ENCODE measurements around the gene TTC16.

TTC16 gene

DNA sequence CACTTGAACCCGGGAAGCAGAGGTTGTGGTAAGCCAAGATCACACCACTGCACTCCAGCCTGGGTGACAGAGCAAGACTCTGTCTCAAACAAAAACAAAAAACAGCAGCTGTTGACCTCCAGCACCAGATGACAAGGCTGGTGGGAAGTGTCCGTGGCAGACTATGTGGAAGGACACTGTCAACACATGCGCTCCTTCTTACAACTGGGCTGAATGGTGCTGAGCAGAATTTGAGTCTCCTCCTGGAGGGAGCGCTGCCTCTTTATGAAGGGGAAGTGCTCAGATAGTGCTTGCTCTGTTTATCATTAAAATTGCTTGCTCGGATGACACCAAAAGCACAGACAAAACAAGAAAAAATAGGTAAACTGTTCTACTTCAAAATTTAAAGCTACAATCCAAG is 18.3 kb upstream of the TTC16 start:
- DNase-seq (ENCODE audit: low read depth, low spot score), result no peak

DNA sequence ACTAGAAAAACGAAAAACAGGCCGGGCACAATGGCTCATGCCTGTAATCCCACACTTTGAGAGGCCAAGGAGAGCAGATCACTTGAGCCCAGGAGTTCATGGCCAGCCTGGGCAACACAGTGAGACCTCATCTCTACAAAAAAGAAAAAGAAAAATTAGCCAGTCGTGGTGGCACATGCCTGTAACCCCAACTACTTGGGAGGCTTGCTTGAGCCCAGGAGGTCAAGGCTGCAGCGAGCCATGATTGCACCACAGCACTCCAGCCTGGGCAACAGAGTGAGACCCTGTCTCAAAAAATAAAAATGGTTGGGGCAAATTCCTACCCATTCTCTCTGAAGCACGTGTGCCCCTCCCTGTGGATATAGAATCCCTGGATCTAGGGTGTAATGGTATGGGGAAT is 17.5 kb upstream of the TTC16 start:
- no peak for DNase-seq (ENCODE audit: low read depth, low spot score)

DNA sequence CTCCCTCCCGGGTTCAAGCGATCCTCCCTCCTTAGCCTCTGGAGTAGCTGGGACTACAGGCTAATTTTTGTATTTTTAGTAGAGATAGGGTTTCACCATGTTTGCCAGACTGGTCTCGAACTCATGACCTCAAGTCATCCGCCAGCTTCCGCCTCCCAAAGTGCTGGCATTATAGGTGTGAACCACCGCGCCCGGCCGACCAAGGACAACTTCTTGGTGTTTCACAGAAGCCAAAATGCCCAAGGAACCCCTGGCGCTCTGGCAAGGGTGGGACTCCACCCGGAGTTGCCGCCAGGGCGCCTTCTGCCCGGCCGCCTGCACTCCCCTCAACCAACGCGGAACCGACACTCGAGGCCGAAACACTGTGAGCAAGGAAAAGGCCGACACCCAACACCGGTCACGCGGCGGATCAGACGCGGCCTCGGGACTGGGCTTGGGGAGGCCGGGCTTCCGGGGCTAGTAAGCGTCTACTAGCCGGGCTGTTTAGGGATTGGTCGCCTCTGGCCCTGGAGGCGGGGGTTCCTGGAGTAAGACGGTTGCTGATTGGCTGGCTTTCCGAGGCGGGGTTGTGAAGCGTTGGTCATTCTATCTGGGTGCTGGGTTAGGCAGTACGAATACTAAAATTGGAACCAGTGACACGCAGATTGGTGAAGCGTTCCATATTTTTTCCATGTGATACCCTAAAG is 16.8 kb upstream of the TTC16 start:
- DNase-seq (ENCODE audit: low read depth, low spot score), result peak; percentile 97

DNA sequence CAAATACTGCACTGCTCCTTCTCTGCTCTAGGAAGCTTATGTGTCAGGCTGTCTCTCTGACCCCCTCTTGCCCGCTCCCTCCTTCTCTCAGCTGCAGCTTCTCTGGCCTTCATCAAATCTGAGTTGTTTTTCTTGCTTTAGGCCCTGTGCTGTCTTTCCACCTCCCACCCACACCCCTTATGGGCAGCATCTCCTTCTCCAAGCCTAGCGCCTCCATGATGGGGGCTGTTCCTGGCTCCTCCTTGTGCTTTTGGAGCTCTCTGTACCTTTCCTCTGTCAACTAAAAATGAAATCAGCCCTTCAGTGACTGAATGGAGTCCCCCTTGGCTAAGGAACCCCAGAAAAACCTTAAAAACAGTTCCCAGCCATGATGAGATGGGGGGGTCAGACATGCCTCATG is 15.7 kb upstream of the TTC16 start:
- no peak for DNase-seq (ENCODE audit: low read depth, low spot score)

DNA sequence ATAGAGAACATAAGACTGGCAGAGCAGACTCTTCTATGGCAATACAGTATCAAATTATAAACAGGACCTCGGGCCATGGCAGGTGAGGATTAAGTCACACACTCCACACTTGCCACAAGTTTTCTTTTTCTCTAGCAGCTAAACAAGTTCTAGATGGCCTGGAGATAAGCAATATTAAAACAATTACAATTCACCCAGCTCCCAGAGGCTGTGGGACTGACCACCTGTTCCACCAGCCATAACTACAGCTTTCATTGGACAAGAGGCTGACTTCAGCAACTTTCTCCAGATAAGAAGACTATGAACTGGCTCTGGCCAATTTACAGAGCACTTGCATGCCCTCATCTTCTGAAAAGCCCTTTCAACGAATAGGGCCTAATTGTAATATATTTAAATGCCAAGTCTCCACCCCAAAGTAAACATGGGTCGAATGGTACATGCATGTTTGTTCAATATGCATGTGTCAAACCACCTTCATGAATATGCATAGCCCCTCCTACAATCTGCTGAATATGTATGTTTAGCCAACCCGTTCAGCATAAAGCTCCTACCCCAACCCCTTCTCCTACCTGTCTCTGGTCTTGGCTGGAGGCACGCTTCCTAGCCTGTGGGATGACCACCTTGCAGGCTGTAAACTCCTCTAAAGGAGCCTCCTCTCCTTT is 15.2 kb upstream of the TTC16 start:
- no peak for DNase-seq (ENCODE audit: low read depth, low spot score)

DNA sequence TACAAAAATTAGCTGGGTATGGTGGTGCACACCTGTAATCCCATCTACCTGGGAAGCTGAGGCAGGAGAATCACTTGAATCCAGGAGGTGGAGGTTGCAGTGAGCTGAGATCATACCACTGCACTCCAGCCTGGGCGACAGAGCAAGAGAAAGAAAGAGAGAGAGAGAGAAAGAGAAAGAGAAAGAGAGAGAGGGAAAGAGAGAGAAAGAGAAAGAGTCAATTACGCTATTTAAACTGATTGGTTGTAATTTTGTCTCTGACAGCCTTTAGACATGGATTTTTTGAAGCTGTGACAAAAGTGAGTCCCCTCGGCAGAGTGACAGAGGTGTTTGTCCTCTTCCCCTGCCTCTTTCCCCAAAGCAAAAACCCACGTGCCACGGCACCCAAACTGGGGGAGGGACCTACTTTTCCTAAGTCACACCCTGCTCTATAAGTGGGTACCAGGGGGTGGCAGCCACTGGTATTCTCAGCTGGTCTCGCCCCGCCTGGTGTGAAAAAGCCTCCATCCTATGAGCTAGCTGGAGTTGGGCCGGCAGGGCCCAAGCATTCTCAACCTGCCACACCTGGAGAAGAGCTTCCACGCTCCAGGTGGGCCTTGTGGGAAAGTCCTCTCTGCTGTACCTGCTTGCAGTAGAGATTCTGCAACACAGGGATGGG is 12.5 kb upstream of the TTC16 start:
- no peak for DNase-seq (ENCODE audit: low read depth, low spot score)

DNA sequence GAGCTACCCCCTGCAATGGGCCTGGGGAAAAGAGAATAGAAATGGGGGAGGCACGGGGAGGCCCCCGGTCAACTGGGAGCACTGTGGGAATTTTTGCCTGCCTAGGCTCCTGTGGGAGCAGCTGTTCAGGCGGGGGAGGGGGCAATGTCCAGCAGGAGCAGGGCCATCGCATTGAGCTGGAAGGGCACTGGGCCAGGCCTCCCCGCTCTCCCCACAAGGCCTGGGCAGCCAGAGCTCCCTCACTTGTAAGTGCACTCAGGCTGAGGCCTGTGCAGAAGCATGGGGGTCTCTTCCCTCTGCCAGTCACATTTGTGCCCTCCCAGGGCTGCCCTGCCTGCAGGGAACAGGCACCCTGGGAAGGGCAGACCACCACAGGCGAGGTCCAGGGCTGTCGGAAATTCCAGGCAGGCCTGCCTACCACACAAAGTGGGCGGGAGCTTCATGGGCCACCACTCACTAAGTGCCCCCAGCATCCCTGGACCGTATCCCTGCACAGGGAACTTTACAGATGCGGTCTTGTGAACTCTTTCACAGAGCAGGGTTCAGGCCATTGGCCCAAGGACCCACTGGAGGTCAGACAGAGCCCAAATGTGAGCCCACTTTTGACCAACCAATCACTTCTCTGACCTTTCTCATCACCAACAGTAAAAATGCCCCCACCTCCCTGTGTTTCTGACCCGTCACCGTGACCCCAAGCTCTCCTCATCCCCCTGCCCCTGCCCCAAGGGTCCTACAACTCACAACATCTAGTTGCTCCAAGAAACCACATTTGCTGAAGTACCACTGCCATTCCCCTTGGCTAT is 10.1 kb upstream of the TTC16 start:
- no peak for DNase-seq (ENCODE audit: low read depth, low spot score)

DNA sequence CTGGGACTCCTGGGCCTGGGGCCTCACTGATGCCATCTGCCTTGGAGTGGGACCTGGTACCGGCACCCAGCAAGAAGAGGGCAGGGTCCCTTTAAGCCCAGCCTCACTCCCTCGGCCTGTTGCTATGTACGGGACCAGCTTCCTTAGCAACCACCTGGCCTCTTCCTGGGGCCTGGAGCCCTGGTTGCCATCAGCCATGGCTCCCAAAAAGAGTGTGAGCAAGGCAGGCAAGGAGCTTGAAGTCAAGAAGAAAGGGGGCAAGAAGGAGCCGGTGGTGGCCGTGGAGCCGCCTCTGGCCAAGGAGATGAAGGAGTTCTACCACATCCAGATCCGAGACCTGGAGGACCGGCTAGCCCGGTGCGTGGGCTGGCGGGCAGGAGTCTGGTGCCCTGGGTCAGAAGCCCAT is 9.0 kb upstream of the TTC16 start, which contains the start of gene CFAP157:
Gene CFAP157, plus strand, starts transcription at position 153 of the 406 bp plus-strand sequence. Its CDS starts 44 bp downstream, at position 197.
- DNase-seq (ENCODE audit: low read depth, low spot score), result no peak

DNA sequence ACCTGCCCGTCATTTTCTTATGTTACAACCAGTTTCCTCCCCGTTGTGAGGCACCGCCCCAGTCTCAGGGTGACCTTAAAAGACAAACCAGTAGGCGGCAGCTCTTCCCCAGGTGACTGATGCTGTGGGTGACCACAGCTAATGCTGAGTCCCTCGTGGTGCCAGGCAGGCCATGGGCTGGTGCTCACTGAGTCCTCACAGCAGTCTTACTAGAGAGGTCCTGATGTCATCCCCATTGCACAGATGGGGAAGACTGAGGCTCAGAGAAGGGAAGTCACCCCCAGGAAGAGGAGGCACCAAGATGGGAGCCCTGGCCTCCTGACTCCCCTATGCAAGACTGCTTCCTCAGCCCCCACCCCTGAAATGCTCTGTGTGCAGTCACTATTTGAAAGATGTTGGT is 8.1 kb upstream of the TTC16 start:
- no peak for DNase-seq (ENCODE audit: low read depth, low spot score)

DNA sequence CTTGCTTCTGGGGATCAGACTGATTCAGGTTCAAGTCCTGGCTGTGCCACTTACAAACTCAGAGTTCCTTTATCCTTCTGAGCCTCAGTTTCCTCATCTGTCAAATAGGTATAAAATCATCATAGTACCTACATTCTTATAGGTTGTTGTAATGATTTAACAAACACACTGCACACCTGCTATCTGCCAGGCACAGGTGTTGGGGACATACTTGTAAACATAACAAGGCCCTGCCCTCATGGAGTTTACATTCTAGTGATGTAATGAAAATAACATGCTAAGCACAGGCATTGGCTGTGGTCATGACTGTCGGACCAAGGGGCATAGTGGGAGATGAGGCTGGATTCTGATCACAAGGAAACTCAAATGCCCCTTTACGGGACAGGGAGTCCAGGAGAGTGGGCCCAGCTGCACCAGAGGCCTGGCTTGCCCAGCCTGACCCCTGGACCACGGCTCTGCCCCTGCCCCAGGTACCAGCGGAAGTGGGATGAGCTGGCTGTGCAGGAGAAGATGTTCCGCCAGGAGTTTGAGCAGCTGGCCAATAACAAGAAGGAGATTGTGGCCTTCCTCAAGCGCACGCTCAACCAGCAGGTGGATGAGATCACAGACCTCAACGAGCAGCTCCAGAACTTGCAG is 6.8 kb upstream of the TTC16 start:
- DNase-seq (ENCODE audit: low read depth, low spot score), result no peak

DNA sequence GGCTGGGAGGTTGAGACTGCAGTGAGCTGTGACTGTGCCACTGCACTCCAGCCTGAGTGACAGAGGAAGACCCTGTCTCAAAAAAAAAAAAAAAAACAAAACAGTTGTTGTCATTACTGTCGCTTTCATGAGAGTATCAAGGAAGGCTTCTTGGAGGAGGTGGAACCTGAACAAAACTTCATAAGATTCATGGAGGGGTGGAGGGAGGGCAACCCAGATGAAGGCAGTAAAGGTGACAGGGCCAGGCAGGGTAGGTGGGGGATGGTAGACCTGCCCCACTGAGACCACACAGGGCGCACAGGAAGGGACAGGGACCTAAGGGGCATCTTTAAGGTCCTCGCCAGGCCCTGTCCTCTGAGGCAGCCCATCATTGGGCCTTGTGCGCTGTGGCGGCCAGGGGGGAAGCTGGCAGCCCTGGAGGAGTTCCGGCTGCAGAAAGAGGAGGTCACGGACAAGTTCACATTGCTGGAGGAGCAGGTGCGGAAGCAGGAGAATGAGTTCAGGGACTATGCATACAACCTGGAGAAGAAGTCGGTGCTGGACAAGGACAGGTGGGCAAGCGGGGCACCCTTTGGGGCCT is 5.6 kb upstream of the TTC16 start:
- no peak for DNase-seq (ENCODE audit: low read depth, low spot score)

DNA sequence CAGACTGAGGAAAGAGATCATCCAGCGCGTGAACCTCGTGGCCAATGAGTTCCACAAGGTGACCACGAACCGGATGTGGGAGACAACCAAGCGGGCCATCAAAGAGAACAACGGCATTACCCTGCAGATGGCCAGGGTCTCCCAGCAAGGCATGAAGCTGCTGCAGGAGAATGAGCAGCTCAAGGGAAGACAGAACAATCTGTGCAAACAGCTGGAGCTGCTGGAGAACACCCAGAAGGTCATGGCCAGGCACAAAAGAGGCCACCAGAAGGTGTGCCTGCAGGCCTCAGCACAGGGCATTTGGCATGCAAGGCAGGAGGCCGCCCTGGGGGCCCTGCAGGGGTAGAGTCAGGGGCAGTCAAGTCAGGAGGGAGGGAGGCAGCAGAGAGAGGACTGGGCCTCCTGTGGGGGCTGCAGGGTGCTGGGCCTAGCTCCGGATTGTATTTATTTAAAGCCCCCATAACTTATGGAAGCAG is 4.6 kb upstream of the TTC16 start:
- no peak for DNase-seq (ENCODE audit: low read depth, low spot score)

DNA sequence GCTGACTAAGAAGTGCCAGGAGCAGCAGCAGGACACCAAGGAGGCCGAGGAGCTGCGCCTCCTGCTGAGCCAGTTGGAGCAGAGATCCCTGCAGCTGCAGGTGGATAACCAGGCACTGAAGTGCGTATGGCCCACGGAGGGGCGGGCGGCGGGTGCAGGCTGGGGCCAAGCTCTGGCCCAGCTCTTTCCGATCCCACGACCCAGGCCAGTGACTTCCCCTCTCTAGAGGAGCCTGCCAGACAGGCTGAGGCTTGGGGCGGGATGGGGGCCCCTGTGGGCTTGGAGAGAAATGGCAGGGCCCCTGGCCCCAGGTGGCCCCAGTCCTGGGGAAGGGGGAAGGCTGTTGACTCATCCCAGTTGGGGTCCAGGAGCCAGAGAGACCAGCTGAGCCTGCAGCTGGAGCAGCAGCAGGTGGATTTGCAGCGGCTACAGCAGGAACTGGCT is 4.0 kb upstream of the TTC16 start:
- no peak for DNase-seq (ENCODE audit: low read depth, low spot score)

DNA sequence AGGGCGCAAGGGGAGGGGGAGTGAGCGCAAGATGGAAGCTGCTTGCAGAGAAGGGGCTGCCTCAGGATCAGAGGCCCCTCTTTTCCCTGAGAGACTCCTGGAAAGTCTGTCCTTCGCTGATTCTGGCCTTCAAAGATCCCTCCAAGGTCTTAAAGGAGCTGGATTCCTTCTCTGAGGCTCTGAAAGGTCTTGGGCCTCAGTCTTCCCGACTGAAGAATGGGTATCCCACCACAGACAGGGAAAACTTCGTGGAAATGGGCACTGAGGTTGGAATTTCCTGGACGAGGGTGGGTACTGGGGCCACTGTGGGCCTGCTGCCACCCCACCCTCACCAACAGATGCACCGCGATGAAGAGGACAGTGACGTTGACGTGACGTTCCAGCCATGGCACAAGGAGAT is 3.5 kb upstream of the TTC16 start:
- DNase-seq (ENCODE audit: low read depth, low spot score), result no peak

DNA sequence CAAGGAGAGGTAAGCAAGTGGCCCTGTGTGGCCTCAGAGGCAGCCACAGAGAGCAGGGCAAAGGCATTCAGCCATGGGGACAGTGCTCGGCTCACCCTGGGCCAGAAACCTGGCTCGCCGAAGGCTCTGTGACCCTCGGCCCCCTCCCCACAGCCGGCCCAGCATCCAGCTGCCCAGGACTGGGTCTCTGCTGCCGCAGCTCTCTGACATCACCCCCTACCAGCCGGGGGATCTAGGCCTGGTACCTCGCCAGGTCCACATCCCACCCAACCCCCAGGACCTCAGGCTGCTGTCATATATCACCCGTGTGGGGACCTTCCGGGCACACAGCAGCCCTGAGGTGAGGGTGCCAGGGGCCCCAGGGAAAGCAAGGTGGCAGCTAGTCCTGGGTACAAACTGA is 3.0 kb upstream of the TTC16 start:
- no peak for DNase-seq (ENCODE audit: low read depth, low spot score)

DNA sequence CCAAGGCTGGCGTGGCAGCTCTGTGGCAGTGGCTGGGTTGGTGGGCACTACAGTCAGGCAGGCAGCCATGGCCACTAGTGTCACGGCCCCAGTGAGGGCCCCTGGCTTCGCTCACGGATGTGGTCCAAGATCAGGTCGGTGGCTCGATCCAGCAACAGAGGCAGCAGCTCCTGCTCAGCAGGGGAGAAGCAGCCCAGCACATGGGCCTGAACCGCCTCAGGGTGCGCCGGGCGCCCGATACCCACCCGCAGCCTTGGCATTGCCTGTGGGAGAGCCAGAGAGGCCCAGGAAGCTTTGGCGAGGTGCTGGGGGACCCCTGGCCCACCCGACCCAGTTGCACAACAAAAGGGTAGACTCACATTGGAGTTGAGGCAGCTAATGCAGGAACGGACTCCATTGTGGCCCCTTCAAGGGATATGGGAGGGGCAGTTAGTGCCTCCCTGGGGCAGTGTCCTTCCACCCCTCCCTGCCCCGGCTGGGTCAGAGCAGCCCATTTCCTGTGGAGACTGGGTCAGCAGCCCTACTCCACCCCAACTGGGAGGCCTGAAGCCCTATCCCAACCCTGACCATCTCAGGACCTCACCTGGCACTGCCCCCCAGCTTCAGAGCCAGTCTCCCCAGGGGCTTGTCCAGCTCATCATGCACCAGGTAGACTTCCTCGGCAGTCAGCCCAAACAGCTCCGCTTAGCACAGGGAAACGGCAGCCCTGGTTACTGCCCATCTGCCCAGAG is 1.7 kb upstream of the TTC16 start:
- DNase-seq (ENCODE audit: low read depth, low spot score), result no peak

DNA sequence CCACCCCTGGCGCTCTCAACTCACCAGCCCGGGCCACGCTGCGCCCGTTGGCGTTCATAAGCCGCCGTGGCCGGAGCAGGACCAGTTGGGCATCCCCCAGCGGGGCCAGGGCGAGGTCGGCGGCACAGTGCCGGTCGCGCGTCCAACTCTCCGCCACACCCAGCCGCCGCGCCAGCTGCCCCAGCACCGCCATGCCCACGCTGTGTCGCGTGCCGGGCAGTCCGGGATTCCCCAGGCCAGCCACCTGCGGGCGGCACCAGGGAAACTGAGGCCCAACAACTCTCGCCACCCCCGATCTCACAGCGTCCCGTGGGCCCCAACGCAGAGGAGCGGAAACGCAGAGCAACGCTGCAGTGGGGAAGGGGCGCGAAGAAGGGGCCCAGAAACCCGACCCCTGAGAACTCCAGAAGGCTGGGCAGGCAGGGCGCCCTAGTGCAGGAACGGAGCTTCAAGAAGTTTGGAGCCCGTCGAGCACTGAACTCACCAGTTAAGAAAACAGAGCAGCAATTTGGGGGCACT is 869 bp upstream of the TTC16 start:
- DNase-seq (ENCODE audit: low read depth, low spot score), result peak; percentile 36

DNA sequence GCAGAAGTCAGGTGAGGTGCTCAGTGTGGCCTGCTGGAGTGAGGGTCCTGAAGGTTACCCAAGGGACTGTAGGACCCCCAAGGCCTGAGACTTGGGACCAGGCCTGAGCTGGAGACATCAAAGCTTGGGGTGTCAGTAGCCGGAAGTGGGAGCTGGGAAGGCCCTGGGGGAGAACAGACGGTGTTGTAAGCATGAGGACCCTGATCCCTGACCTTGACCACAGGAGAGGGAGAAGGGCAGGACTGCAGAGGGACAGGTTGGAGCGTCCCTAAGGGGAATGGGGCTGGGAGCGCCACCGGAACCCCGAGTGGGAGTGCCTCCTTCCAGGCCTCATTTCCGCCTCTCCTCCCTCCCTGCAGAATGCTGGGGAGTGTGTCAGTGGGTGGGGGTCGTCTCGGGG is 533 bp downstream of the TTC16 start:
- no peak for DNase-seq (ENCODE audit: low read depth, low spot score)

DNA sequence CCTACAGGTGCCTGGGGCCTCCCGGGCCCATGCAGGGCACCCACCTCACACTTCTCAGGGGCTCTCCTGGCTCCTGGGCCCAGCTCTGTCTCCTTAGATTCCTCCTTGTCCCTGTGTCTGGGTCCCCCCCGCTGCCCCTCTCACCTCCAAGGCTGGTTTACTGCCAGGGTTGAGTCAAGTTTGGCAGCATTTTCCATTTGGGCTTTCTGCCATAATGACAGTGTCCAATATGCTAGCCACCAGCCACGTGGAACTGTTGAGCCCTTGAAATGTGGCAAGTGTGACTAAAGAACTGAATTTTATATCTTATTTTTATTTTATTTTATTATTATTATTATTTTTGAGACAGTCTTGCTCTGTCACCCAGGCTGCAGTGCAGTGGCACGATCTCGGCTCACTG is 1.9 kb downstream of the TTC16 start:
- DNase-seq (ENCODE audit: low read depth, low spot score), result no peak
